Ishikawa (cell line): ENCODE results near the gene ZBTB8A.

ENCODE experiments used
- CREB1 ChIP-seq: IDR thresholded peaks from 2 replicates; pipeline ENCODE4 v1.6.1; 2012; ENCODE audit warnings: low read depth
- FOXM1 ChIP-seq: IDR thresholded peaks from 2 replicates; pipeline ENCODE4 v1.6.1; 2012; ENCODE audit warnings: low read depth, borderline replicate concordance
- RAD21 ChIP-seq: IDR thresholded peaks from 2 replicates; pipeline ENCODE4 v1.6.1; 2012; ENCODE audit warnings: low read depth
- REST ChIP-seq: IDR thresholded peaks from 2 replicates; pipeline ENCODE4 v1.6.1; 2012; ENCODE audit warnings: low read depth, mild to moderate bottlenecking
- TAF1 ChIP-seq: IDR thresholded peaks from 2 replicates; pipeline ENCODE4 v1.6.1; 2012; ENCODE audit warnings: low read depth, mild to moderate bottlenecking
- TF ChIP-seq, protein P1 (sequence below): IDR thresholded peaks from 2 replicates; pipeline ENCODE4 v1.6.1; 2012

DNA sequence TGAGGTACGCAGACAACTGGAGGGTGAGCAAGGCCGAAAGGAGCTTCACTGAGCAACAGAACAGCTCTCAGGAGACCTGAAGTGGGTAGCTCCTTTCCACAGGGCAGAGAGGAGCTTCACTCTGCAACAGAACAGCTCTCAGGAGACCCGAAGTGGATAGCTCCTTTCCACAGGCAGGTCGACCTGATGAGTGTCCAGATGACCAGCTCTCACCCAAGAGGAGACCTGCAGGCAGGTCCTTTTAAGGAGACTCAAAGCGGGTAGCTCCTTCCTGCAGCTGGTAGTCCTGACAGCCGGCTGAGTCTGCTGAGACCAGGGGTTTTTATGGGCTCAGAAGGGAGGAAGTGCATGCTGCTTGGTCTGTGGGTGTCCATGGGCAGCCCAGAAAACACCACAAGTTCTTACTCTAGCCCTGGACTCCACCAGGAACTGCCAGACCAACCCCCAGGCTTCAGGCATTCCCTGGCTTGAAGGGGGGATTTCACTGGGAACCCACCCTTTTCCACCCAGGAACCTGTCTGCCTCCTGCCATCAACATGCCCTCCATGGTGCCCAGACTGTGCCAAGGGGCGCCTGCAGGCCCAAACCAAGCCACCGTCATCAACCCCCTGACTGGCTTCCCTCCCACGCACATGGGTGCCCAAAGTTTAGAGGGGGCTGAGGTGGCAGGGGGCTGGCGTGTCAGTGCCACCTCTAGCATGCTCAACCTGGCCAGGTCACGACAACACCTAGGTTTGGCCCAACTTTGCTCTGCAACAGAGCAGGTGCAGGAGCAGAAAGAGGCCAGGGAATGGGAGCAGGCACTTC is 67.5 kb downstream of the ZBTB8A start:
- TF ChIP-seq RAD21 (no peak), TAF1 (no peak), CREB1 (no peak), REST (no peak), FOXM1 (no peak)
- TF ChIP-seq, protein P1, sequence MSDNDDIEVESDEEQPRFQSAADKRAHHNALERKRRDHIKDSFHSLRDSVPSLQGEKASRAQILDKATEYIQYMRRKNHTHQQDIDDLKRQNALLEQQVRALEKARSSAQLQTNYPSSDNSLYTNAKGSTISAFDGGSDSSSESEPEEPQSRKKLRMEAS: no peak
